GF-D8 (cell line): ENCODE data around the gene ADRA2B.

Experiments used
- DNase-seq: peaks from one replicate; lab custom pipeline; 2025; lab: John Stamatoyannopoulos, UW

ADRA2B gene

DNA sequence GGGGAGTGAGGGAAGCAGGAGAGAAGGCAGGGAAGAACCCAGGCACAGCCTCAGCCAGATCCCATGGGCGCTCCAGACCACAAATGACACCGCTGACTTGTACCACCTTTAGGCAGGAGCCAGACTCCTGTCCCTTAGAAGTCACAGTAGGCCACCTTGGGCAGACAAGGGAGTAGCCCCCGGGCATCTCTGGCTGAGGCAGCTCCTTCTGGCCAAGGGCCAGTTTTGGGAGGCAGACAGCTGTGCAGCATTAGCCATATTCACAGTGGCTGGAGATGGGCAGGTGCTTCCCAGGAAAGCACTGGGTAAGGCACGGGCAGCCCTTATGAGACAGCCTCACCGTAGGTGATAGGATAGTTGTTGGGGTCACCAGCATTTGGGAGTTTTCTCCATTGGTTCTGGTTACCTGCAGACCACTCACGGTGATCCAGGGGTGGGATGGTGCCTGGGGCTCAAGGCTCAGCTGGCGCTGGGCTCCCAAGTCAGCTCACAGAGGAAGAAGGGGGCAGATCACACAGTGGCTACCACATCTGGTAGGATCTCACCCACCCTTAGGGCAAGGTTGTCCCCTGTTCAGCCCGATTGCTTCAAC, 19.9 kb upstream of the ADRA2B start:
- no peak for DNase-seq

DNA sequence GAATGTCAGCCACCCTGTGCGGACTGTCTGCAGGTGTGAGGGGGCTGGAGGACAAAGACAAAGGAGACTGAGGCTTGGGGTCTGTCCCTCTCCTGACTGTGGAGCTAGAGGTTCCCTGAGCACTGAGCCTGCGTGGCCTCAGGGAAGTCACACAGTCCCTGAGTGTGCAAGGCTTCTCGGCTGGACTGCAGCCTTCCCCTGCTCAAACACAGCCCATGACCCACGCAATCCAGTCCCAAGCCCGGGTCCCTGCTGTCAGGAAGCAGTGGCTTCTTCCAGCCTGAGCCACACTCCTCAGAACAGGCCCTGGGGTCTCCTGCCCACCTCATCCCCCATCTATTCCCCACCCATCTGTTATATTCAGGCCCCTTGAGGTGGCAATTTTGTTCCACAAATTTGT, 19.2 kb upstream of the ADRA2B start:
- no peak for DNase-seq

DNA sequence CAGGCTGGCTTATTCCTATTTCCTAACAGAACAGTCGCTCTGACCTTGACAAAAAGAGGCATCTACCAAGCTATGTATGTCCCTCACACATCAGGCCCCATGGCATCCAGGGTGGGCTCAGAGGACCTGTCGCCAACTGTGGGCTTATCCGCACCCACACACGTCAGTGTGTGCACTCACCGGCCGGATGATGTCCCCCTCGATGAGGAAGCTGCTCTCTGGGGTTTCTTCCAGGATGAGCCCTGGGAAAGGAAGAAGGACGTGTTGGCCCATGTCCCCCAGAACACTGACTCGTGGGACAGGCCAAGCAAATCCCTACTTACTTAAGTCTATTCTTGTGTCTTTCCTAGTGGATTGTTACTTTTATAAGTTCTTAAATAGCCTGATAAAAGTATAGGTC, 18.8 kb upstream of the ADRA2B start:
- no peak for DNase-seq

DNA sequence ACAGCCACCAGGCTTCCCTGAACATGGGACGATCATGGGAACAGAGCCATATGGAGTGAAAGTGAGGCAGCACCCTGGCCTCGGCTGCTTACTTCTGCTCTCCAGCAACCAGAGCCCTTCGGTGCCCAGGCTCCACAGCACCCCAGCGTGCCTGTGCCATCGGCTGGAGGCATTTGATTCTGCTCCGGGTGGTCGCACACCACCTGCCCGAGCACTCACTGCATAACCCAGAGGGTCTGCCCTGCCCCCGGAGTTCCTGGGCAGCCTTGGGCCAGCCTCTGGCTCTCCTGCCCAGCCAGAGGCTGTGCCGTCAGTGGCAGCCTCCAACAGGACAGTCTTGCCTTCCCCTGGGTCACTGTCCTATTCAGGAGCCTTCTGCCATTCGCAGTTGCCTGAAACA, 18.1 kb upstream of the ADRA2B start:
- DNase-seq: no peak

DNA sequence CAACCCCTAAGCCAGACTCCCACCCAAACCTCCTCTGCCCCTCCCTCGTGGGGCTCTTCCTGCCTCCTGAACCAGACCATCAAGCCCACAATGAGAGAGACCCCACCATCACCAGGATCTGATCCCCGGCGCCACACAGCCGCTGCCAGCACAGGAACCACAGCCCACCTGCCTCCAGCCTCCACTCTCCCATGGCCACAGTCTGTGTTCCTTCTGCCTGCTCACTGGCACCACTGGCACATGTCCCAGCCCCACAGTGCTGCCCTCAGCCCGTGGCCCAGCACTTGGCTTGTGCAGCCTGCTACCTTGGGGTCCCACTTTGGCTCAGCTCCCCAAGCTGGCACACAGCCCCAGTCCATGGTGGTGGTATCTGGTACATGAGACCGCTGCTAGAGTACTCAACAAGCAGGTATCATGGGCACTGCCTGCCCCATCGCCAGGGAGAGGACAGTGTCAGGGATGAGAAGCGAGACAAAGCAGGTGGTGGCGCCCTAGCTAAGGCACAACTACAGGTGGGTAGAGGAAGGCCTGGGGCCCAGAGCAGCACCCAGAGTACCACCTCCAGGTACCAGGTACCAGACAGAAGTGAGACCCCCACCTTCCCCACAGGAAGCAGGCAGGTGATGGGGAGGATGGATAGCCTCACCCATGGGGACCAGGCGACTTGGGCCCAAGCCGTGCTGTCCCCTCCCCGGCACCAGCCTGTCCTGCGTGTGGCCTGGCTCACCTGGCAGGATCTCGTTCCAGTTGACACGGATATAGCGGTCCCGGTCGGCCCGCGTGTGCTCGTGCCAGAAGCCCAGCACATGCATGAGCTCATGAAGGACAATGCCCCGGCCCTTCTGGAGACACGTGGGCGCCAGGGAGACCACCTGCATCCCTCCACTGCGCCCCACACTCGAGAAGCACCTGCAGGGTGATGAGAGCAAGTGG, 15.7 kb upstream of the ADRA2B start:
- no peak for DNase-seq

DNA sequence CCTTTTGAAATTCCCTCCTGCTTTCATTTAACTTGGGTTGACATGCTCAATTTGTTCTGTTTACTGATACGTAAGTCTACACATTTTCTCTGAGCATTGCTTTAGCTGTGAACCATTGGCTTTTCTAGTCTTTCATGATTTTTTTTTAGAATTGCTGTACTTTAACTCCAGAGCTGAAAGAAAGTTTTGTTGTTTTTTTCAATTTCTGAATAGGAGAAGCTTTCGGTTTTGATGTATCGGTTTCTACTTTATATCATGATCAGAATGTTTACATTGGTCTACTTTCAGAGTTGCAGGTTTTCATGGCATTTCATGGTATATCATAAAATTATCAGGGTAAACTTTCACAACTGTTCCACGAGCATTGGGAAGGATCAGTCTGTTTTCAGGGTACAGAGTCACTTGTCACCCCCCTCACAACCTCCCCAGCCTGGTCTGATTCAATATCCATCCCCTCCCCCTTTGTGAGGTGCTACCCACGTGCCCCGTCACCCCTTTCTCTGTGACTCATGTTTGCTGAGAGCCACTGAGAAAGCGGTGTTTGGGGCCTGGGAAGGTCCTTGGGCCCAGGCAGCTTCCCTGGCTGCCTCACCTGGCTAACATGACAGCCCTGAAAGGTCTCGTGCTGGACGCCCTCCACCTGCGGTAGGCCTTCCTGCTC, 14.9 kb upstream of the ADRA2B start:
- DNase-seq: no peak

DNA sequence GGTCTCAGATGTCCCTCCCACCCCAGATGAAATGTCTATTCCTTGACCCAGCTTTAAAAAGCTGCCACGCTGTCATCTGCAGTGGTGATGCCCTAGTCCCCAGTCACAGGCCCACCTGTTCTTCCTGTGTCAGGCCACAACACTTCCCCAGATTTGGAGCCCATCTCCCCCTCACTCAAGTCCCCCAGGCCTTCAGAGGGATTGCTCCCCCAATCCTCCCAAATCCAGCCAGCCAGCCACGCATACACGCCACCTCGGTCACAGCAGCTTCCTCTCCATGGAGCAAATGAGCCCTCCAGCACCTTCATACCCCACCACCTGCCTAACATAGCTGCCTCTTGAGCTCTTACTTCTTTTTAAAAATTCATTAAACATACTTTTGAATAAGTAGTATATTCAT, 14.1 kb upstream of the ADRA2B start:
- no peak for DNase-seq

DNA sequence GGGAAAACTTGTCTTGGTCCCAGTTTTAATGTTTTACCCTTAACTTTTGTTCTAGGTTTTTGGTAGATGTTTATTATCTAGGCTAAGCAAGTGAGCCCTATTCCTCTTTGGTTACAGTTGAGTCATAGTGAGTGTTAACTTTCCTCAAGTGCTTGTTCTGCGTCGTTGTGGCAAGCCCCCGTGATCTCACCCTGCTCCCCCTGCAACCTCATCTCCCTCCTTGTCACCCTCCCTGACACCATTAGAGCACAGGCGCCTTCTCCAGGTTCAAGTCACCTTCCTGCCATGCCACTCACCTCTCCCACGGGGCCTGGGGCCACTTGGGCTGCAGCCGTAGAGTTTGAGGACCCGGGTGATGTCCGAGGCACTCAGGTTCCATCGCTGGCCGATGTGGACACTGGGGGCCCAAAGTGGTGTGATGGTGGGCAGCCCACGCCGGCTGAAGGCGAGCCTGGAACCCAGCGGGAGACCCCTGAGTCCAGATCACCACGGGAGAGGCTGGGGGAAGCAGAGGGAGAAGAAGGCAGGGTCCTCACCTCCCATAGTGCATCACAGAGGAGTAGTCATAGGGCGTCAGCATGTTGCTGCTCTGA, 13.3 kb upstream of the ADRA2B start:
- DNase-seq: no peak

DNA sequence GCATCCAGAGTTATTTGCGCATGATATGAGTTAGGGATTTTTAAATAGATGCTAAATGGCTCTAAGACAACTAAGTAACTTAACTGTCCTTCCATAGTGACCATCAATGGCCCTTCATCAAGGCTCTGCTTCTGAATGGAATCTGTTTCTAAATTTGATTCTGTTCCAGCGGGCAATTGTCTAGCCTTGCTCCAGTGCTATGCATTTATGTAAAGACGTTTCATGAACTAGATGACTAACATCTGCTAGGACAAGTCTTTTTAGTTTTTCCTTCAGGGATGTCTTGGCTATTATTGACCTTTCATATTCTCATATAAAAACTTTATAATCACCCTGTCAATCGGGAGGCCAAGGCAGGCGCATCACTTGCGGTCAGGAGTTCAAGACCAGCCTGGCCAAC, 12.1 kb upstream of the ADRA2B start:
- no peak for DNase-seq

DNA sequence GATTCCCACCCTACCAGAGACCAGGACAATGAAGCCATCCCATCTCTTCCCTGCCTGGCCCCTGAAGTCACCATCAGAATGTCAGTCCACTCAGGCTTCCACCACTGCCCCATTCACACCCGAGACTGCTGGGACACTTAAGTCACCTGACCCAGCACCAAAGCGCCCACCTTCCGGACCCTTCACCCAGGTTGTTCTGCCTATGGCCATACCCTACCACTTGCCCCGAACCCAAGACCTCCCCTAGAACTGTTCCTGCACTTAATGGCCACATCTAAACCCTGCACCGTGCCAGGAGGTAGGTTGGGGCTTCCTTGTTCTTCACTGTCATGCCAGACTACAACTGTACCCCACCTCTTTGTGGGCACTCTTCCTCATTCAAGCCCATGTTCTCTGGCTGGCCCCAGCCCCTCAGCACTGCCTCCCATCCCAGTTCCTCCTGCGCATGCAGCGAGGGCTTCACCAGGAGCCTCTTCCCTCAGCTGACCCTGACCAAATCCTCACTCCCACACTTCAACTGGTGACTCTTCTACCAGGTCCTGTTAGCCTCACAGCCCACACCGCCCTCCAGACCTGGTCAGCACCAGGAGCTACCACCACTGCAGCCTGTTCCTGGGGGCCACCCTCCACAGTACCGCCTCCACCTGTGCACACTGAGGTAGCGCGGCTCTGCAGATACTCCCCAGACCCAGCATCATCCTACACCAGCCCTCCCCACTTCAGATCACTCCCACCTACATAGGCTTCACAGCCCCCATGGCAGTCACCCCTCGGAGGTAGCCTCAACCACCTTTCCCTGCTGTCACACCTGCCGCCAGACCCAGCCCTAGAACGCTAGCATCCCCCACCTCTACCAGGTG, 8.3 kb upstream of the ADRA2B start:
- DNase-seq: no peak

DNA sequence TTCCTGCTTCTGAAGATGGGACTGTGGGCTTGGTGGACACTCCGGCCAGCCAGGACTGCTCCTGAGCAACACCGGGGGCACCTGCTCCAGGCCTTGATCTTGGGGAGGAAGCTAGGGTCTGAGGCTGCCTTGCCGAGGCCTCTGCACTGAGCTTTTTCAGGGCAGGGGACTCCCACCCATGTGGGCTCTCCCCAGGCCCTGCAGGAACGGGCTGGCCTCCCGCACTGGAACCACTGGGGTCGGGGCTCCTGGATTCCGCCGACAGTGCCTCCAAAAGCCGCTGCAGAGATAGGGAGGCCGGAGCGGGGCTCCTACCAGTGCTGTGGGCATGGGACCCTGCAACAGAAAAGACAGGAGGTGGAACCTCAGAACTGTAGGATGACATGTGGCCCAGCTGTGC, 7.6 kb upstream of the ADRA2B start:
- no peak for DNase-seq

DNA sequence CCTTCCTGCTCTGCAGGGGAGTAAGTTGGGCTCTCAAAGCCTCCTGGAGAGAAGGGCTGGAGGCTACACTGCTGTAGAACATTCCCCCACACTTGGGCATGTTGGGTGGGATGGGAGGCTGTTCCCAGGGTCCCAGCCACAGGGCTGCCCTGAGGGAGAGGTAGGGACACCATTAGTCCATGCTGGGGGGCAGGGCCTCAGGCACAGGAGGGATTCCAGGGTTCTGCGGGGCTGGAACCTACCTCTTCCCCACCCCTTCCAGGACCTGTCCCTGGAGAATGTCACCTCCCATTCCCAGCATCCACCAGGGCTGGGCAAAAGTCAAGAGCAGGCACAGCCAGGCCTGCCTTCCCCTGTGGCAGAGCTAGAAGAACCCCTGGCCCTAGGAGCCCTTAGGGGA, 6.9 kb upstream of the ADRA2B start:
- DNase-seq: no peak

DNA sequence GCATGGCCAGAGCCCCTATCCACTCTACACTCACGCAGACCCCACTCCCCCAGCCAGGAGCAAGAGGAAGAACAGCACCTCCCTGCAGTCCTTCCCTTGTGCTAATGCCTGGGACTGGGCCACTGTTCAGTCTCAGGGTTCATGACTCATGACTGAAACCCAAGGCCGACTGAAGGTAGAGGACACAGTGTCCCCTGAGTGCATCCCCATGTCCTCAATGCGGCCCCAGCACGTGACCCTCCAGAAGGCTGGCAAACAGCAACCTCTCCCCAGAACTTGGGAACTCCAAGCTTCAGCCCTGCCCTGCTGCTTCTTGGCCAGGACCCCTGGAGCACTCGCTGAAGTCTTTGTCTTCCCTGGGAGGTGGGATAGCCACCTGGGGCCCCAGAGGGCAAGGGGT, 6.0 kb upstream of the ADRA2B start:
- DNase-seq: no peak

DNA sequence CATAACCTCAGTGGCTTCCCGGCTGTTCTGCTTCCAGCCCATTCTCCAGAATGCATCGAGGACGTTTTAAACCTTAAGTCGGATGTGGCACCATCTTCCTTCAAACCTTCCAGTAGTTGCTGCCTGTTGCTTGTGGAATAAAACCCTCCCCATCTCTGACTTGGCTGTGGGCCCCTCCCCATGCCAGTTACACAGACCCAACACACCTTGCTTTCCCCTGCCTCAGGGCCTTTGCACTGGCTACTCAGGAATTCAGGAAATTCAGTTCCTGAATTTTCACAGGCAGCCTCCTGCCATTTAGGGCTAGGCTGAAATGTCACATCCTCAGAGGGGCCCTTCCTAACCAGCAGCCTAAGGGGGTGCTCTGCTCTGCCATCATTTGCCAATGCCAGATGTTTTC, 5.0 kb upstream of the ADRA2B start:
- no peak for DNase-seq

DNA sequence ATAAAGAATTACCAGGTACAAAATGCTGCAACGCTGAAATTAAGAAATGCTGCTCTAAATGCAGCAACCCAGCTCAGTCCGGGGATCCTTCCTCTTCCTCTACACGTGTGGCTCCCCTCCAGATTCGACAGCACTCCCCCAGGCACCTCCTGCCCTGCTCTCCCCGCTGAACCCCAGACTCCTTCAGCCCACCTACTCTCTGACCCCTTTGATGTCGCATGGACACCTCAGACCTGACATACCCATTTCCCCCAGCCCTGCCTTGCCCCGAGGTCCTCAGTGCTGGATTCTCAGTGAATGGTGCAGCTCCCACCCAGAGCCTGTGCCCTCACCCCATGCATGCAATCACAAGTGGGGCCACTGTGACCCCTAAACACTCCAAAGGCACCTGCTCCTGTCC, 4.6 kb upstream of the ADRA2B start:
- DNase-seq: no peak

DNA sequence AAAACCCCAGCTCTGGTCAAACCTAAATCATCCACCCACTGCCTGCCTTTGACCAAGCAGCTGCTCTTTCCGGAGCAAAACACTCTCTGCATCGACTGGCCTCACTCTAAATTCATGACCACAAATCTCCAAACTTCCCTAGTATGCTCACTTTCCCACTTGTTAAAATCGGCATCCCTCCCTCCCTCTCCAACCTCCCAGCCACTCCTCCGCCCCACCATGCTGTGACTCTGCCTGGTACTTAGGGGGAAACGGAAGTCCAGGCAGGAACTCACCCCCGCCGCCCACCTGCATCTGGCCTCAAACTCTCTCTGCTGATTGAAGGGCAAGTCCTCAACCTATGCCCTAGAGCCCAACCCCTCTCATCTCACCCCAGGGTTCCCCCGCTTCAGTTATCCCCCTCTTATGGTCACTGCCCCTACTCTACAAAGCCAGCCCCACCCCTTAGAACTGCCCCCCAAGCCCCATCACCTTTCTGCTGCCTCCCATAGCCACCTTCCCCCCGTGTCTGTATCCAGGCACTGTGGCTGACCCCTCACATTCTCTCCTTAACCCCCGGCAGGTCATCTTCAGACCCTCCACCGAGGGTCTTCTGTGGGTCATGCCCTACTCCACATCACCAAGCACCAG, 3.8 kb upstream of the ADRA2B start:
- no peak for DNase-seq

DNA sequence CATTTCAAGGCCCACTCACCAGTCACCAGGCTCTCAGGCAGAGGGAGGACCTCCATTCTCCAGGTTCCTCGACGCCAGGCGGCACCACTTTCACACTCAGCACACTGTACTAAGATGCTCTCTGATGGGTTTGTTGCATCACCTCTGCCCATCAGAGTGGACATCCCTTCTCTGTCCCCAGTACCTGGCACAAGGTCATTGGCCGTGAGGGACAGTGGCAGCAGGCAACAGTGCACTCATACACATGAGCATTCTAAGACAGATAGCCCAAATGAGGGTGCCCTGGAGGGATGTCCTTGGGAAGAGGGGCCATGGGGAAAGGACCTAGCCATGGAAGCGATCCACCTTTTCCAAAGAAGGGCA, 3.0 kb upstream of the ADRA2B start:
- no peak for DNase-seq

DNA sequence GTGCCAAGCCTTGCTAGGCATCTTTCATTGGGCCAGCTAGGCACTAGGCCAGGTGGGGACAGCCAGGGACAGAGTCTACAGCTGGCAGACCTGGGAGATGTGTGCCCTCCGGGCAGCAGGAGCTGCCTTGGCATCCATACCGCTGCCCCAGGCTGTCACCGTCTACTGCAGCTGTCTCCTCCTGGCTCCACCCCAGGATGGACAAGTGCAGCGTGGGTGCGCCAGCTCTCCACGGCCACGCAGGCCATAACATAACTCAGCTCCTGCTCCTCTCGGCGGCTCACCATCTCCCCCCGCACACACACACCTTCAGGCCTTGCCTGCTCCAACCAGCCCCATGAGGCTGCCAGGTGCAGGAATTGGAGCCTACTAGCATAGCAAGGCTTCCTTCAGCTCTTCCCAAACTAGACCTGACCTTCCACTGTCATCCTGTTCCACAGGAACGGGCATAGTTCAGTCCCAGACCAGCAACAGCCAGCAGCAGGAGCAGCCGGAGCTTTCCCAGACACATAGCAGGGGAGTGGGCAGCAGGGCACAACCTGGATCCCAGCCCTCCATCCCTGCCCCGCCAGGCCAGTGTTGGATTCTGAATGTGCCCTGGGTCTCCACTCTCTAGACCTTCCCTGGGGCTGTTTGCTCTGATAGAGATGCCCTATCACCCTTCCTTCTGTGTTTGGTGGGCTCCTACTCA, 2.5 kb upstream of the ADRA2B start:
- DNase-seq: no peak

DNA sequence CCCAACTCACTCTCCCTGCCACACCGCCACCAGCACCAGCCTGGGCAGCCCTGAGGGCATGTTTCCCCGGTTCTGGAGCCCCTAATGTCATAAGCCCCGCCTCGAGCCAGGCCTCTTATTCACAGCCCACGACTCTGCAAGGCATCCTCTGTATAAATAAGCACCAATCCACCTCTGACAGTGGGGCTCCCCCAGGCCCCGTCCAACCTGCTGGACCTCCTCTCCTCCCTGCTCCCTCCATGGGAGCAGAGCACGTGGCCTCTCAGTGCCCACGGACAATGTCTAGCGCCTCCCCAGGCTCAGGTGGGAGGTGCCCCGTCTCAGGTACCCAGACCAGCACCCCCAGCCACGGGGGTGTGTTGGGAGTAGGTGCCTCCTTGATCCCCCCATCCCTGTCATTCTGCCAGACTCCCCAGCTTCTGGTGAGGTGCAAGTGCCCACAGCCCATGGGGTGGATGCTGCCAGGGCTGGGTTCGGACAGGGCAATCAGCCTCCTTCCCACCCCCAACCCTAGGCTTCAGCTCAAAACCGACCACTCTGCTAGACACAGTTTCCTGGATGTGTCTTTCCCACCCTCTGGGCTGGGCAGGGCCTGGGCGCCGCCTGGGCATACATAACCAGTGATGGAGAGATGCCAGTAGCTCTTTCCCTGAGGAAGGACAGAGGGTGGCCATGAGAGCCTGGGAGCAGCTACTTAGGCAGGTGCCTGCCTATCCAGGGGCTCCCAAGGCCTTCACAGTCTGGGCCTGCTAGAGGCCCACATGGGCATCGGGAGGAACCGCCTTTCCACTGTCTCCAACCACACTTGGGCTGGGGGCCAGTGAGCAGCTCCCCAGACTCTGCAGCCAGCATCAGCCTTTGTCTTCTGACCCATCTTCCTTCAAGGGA, 1.6 kb upstream of the ADRA2B start:
- DNase-seq: no peak
